SK-N-SH treated with all-trans-retinoic acid at 6 μM for 48 hours (cell line): ENCODE measurements around the gene ANKRD60.

Source experiments
- ATAC-seq: fragments of 200-7000 bp; cut with Tn5 transposase; 3 replicates; pipeline ENCODE4 v1.9.1; 2020; ENCODE audit warnings: mild to moderate bottlenecking, moderate library complexity
- ARNTL ChIP-seq: fragments of 450-650 bp; formaldehyde crosslinking; IDR thresholded peaks from 2 replicates; pipeline ENCODE4 v1.5.0; 2020; ENCODE audit warnings: low read depth, mild to moderate bottlenecking, moderate library complexity, borderline replicate concordance
- BACH2 ChIP-seq: fragments of 250-450 bp; sonication (Bioruptor Pico); IDR thresholded peaks from 2 replicates; pipeline ENCODE4 v1.9.0; 2021; ENCODE audit warnings: mild to moderate bottlenecking, borderline replicate concordance
- CSDC2 ChIP-seq: fragments of 250-450 bp; sonication (Bioruptor Pico); IDR thresholded peaks from 2 replicates; pipeline ENCODE4 v1.5.0; 2020; ENCODE audit warnings: mild to moderate bottlenecking, moderate library complexity
- CSRNP3 ChIP-seq: fragments of 250-450 bp; sonication (Bioruptor Pico); IDR thresholded peaks from 2 replicates; pipeline ENCODE4 v1.5.1; 2021; ENCODE audit warnings: mild to moderate bottlenecking, moderate library complexity
- ESRRG ChIP-seq: fragments of 250-450 bp; sonication (Bioruptor Pico); IDR thresholded peaks from 2 replicates; pipeline ENCODE4 v1.6.1; 2021; ENCODE audit warnings: mild to moderate bottlenecking
- GLIS3 ChIP-seq: fragments of 250-450 bp; sonication (Bioruptor Pico); IDR thresholded peaks from 2 replicates; pipeline ENCODE4 v1.5.0; 2020; ENCODE audit warnings: mild to moderate bottlenecking, moderate library complexity
- ISL1 ChIP-seq: fragments of 250-450 bp; sonication (Bioruptor Pico); IDR thresholded peaks from 2 replicates; pipeline ENCODE4 v2.1.2; 2022; ENCODE audit warnings: mild to moderate bottlenecking, moderate library complexity
- OSR1 ChIP-seq: fragments of 250-450 bp; sonication (Bioruptor Pico); IDR thresholded peaks from 2 replicates; pipeline ENCODE4 v1.8.0; 2022; ENCODE audit warnings: moderate library complexity, mild to moderate bottlenecking, inconsistent platforms
- PATZ1 ChIP-seq: fragments of 250-450 bp; sonication (Bioruptor Pico); IDR thresholded peaks from 2 replicates; pipeline ENCODE4 v1.8.0; 2020; ENCODE audit warnings: mild to moderate bottlenecking, moderate library complexity, borderline replicate concordance
- POU6F1 ChIP-seq: fragments of 250-450 bp; sonication (Bioruptor Pico); IDR thresholded peaks from 2 replicates; pipeline ENCODE4 v1.8.0; 2021; ENCODE audit warnings: low read depth, mild to moderate bottlenecking, moderate library complexity, borderline replicate concordance
- PPARA ChIP-seq: fragments of 250-450 bp; sonication (Bioruptor Pico); IDR thresholded peaks from 2 replicates; pipeline ENCODE4 v1.5.0; 2020; ENCODE audit warnings: mild to moderate bottlenecking, borderline replicate concordance
- TCF4 ChIP-seq: fragments of 250-450 bp; sonication (Bioruptor Pico); IDR thresholded peaks from 2 replicates; pipeline ENCODE4 v1.8.0; 2021; ENCODE audit warnings: mild to moderate bottlenecking, moderate library complexity, borderline replicate concordance
- TOX ChIP-seq: fragments of 250-450 bp; sonication (Bioruptor Pico); IDR thresholded peaks from 2 replicates; pipeline ENCODE4 v1.8.0; 2021; ENCODE audit warnings: mild to moderate bottlenecking, moderate library complexity, borderline replicate concordance
- ZC3H10 ChIP-seq: fragments of 250-450 bp; sonication (Bioruptor Pico); IDR thresholded peaks from 2 replicates; pipeline ENCODE4 v1.5.1; 2021; ENCODE audit warnings: mild to moderate bottlenecking, moderate library complexity
- ZFP3 ChIP-seq: fragments of 250-450 bp; sonication (Bioruptor Pico); IDR thresholded peaks from 2 replicates; pipeline ENCODE4 v1.5.0; 2020; ENCODE audit warnings: mild to moderate bottlenecking, moderate library complexity
- ZNF565 ChIP-seq: fragments of 450-650 bp; formaldehyde crosslinking; conservative IDR thresholded peaks from 2 replicates; pipeline ENCODE4 v1.5.0; 2020; ENCODE audit warnings: low read depth, mild to moderate bottlenecking, moderate library complexity
- ZNF70 ChIP-seq: fragments of 450-650 bp; formaldehyde crosslinking; IDR thresholded peaks from 2 replicates; pipeline ENCODE4 v1.5.0; 2020; ENCODE audit warnings: mild to moderate bottlenecking, moderate library complexity
- TF ChIP-seq, protein P1 (sequence below): fragments of 250-450 bp; sonication (Bioruptor Pico); IDR thresholded peaks from 2 replicates; pipeline ENCODE4 v1.5.0; 2020; ENCODE audit warnings: mild to moderate bottlenecking, moderate library complexity
- TF ChIP-seq, protein P2 (sequence below): fragments of 250-450 bp; sonication (Bioruptor Pico); IDR thresholded peaks from 2 replicates; pipeline ENCODE4 v1.5.1; 2020; ENCODE audit warnings: low read depth, mild to moderate bottlenecking, moderate library complexity

ANKRD60 gene

DNA sequence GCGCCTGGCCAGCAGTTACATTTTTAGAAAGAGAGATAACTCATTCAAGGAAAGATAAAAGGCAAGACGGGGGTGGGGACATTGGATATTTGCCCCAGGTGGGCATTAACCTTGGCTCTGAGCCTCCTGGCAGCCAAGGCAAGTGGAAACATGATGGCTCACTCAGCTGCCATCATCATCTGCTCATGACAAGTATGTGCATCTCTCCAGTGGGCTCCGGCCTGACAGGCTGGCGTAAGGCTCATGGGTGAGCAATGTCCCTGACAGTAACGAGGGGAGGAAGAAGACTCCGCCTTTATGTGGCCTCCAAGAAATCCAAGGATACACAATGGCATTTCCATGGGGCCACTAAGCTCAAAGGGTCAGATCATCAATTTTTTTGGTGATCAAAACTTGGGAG is 13.3 kb downstream of the ANKRD60 start:
- TF ChIP-seq ARNTL (CRISPR knock-in tag) = no peak
- no peak for TF ChIP-seq TOX (CRISPR knock-in tag)

DNA sequence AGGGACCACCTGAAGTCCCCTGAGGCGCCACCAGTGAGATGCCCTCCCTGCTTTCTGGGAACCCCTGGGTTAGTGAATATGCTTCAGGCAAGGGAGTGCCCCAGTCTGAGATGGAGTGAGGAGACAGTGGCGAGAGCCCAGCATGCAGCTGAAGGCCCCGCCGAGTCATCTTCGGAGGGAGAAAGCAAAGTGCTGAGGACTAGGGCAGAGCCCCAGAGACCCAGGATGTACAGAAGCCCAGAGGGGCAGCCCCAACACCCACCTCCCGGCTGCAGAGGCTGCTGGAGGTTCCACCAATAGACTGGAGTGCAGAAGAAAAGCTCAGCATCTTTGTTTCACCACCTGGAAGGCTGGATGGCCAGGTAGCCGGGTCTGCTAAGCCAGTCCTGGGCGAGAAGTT is 14.1 kb downstream of the ANKRD60 start:
- no peak for ATAC-seq
- TF ChIP-seq TOX (CRISPR knock-in tag) (no peak), OSR1 (CRISPR knock-in tag) (no peak), BACH2 (no peak), POU6F1 (CRISPR knock-in tag) (no peak), CSRNP3 (CRISPR knock-in tag) (no peak), PPARA (CRISPR knock-in tag) (no peak), ZFP3 (CRISPR knock-in tag) (no peak), PATZ1 (no peak), ESRRG (no peak), ZNF565 (CRISPR knock-in tag) (no peak)

More for the DNA sequence above, 13.3 kb downstream of the ANKRD60 start:
- no peak for ATAC-seq

- TF ChIP-seq ZNF565 (CRISPR knock-in tag) (no peak), OSR1 (CRISPR knock-in tag) (no peak), ZNF70 (CRISPR knock-in tag) (no peak), CSDC2 (CRISPR knock-in tag) (no peak), ESRRG (no peak), TCF4 (CRISPR knock-in tag) (no peak), POU6F1 (CRISPR knock-in tag) (no peak), ISL1 (CRISPR knock-in tag) (no peak), ARNTL (CRISPR knock-in tag) (no peak), GLIS3 (CRISPR knock-in tag) (no peak), ZC3H10 (no peak)
- TF ChIP-seq, protein P1, sequence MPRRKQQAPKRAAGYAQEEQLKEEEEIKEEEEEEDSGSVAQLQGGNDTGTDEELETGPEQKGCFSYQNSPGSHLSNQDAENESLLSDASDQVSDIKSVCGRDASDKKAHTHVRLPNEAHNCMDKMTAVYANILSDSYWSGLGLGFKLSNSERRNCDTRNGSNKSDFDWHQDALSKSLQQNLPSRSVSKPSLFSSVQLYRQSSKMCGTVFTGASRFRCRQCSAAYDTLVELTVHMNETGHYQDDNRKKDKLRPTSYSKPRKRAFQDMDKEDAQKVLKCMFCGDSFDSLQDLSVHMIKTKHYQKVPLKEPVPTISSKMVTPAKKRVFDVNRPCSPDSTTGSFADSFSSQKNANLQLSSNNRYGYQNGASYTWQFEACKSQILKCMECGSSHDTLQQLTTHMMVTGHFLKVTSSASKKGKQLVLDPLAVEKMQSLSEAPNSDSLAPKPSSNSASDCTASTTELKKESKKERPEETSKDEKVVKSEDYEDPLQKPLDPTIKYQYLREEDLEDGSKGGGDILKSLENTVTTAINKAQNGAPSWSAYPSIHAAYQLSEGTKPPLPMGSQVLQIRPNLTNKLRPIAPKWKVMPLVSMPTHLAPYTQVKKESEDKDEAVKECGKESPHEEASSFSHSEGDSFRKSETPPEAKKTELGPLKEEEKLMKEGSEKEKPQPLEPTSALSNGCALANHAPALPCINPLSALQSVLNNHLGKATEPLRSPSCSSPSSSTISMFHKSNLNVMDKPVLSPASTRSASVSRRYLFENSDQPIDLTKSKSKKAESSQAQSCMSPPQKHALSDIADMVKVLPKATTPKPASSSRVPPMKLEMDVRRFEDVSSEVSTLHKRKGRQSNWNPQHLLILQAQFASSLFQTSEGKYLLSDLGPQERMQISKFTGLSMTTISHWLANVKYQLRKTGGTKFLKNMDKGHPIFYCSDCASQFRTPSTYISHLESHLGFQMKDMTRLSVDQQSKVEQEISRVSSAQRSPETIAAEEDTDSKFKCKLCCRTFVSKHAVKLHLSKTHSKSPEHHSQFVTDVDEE (CRISPR knock-in tag) = no peak
- TF ChIP-seq, protein P2, sequence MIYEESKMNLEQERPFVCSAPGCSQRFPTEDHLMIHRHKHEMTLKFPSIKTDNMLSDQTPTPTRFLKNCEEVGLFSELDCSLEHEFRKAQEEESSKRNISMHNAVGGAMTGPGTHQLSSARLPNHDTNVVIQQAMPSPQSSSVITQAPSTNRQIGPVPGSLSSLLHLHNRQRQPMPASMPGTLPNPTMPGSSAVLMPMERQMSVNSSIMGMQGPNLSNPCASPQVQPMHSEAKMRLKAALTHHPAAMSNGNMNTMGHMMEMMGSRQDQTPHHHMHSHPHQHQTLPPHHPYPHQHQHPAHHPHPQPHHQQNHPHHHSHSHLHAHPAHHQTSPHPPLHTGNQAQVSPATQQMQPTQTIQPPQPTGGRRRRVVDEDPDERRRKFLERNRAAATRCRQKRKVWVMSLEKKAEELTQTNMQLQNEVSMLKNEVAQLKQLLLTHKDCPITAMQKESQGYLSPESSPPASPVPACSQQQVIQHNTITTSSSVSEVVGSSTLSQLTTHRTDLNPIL (CRISPR knock-in tag) = no peak
- no peak for ATAC-seq
Observed at GRCh38 chr20:58213716-58214115, 14.7 kb downstream of the ANKRD60 start.
